OCI-M2 (cell line): ENCODE measurements around the gene KRTAP10-2.
"Not testable (repeated sequence)": the region's sequence is repeated elsewhere in the genome, so short reads cannot be mapped to it uniquely, and the experiment has no call there.

Experiments used
- DNase-seq: peaks from one replicate; lab custom pipeline; 2025; ENCODE audit not compliant: unreplicated experiment; lab: John Stamatoyannopoulos, UW

KRTAP10-2 gene

DNA sequence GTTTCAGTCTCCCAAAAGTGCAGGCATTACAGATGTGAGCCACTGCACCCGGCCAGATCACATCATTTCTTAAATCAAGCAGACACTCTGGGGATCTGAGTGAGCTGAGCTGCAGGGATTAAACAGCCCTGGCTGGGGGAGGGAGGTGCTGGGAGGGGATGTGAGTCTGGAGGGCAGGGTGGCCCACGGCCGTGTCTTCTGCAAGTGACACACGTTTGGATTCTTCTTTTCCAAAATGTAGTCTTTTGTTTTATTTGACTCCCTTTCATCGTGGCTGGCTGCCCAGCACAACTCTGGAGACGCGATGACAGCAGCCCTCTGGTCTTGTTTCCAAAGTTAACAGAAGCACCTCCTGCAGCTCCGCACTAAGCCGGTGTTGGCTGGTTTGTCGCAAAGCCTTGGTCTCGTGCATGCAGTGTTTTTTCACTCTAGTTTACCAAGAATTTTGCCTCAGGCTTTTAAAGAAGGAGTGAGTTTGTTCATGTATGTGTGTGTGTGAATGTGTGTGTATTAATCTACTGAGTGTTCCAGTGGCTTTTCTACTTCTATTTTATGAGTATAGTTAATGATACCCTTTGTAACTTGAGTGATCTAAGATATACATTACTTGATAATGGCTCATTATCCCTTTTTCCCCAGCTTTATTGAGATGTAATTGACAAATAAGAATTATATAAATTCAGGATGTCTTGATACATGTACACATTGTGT, 31.9 kb upstream of the KRTAP10-2 start:
- no peak for DNase-seq

DNA sequence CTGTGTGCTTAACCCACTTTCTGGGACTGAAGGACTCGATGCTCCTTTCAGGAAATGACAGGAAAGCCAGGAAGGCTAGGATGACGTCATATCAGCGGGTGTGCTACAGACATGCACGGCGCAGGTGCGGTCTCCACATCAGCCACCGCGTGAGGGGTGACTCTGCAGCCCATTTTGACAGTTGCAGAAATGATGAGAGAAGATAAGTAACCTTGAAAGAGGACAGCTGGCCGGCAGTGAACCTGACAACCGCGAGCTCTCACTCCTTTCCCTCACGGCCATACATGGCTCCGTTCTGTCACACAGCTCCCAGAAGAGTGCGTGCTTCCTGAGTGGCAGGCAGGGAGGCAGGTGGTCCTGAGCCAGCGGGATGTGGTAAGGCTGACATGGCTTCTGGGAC, 30.8 kb upstream of the KRTAP10-2 start:
- DNase-seq, result no peak

DNA sequence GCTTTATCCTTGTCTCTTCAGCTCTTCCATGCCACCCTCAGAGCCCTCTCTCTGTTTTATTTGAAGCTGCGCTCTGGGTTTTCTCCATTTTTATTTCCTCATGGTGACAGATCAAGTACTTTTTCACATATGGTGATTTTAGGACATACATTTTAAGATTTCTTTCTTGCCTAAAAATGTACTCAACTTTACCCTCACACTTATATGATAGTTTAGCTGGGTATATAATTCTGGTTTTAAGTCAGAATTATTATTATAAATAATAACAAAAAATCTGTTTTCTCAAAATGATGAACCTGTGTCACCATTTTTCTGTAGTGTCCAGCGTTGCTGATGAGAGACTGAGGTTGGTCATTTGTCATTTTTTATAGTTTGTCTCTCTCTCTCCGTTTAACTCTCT, 29.9 kb upstream of the KRTAP10-2 start:
- DNase-seq, result no peak

DNA sequence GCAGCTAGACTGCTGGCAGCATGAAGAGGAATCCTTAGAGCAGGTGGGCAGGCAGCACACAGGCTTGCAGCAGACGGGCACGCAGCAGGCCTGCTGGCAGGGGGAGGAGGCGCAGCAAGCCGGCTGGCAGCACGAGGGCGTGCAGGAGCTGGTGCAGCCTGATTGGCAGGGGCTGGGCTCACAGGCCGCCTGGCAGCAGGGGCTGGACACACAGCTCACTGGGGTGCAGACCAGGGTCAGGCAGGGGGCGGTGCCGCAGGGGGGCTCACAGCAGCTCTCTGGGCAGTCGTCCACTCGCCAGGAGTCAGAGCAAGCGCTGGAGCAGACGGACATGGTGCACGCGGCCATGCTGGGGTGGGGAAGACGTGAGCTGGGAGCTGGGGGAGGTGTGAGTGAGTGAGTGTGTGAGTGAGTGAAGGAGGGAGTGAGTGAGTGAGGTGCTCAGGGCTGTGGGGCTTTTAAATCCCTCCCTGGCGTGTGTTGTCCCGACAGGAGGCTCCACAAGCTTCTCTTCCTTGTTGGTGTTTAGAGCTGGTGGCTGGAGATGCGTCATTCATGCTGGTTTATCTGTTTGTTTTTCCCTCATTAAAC, 29.0 kb upstream of the KRTAP10-2 start, which contains the start of gene KRTAP10-5:
Gene KRTAP10-5, minus strand, starts transcription at position 374 of the 591 bp plus-strand sequence. Its CDS starts 26 bp downstream, at position 348.
- DNase-seq, result not testable (repeated sequence)

DNA sequence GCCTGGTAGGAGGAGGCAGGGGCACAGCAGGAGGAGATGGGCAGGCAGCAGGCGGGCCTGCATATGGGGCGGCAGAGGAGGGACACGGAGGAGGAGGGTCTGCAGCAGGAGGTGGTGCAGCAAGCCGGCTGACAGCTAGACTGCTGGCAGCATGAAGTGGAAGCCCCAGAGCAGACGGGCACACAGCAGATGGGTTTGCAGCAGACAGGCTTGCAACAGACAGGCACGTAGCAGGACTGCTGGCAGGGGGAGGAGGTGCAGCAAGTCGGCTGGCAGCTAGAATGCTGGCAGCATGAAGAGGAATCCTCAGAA, 28.5 kb upstream of the KRTAP10-2 start:
- no peak for DNase-seq

DNA sequence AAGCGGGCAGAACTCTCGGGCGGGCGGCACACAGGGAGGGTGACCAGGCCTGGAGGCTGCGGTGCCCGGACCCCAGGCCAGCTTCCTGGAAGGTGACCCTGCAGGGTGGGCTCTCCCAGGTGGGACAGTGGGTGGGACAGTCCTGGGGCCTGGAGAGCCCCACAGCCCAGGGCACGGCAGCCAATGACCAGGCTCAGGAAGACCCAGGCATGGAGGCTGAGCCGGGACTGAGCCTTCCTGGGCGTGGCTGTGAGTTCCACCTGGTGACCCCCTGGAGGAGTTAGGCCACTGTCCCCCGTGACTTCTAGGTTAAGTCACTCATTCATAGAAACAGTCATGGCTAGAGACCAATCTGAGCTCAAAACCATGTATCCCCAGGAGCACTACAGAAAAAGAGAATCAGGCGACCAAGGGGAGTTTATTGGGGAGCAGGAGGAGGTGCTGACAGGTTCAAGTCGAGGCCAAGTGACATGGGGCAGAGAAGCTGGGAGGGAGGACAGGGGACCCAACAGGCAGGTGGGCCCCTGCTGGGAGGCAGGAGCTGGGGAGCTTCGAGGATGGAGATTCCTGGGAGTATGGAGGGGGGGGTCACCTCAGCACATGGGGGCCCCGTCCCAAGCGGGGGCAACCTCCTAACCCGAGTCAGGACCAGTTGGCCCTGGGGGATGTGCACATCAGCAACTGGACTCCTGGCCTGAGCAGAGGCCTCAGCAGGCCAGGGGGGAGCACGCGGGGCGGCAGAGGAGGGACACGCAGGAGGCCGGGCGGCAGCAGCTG, 27.9 kb upstream of the KRTAP10-2 start:
- no peak for DNase-seq

DNA sequence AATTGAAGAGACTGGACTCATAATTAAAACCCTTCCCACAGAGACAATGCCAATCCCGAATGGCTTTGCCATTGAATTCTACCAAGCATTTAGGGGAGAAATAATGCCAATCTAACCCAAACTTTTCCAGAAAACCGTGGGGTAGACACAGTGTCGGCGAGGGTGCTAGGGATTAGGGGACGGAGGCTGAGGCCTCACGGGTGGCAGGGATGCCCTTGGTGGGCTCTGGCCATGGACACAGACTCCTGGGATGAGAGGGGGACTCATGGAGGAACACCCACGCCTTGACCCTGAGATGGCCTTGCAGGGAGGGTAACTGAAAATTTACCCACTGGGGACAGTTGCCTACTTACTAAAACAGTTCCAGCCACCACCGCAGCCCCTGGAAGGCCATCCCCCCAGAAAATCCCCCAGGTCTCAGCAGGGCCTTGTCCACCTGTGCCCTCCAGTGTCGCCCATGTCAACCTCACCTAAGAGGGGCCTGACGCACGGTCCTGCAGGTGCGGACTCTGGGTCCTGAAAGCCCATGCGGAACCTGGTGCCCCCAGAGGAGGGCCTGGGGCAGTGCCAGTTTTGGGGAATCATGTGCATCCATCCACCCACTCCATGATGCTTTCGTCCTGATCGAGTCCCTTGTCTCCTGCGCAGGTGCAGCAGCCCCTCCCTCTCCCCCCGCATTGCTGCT, 27.2 kb upstream of the KRTAP10-2 start:
- no peak for DNase-seq

DNA sequence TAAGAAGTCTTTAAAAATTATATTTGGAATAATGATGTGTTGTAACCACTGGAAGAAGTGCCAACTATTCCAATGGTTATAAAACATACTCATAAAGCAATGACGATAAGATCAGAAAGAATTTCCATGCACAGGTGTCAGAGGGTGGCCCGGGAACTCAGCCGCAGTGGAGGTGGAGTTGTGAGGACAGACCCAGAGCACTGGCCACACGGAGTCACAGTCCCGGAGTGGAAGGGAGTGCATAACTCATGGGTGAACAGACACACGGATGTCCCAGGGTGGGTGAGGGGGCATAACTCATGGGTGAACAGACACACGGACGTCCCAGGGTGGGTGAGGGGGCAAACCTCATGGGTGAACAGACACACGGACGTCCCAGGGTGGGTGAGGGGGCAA, 24.7 kb upstream of the KRTAP10-2 start:
- no peak for DNase-seq

DNA sequence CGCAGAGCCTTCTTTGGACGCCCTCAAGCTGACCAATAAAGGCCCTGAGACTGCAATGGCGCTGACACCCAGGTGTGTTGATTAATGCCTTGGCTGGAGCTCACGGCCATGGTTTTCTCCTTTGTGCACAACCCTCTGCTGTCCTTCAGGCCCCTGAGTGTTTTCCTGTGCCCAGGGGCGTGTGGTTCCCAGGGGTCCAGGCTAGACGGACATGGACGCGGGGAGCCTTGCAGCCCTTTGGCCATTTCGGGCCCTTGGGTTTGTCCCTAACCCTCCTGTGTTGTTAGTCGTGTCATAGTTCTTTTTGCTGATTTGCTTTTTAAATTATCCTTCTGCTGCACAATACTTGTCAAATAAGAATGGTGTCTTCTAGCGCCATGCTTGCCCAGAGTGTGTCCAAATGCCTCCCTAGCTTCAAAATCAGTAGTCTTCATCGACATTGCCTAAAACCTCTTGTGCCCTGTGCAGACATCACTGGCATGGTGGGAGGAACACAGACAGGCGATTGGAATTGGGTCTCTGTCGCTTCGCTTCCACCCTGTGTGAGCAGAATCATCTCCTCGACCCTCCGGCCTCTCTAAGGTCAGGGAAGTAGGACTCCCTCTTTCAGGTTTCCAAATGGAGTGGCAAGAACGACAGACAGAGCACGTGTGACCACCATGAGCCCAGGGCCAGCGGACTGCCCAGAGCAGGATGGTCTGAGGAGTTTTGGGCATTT, 24.2 kb upstream of the KRTAP10-2 start:
- no peak for DNase-seq

DNA sequence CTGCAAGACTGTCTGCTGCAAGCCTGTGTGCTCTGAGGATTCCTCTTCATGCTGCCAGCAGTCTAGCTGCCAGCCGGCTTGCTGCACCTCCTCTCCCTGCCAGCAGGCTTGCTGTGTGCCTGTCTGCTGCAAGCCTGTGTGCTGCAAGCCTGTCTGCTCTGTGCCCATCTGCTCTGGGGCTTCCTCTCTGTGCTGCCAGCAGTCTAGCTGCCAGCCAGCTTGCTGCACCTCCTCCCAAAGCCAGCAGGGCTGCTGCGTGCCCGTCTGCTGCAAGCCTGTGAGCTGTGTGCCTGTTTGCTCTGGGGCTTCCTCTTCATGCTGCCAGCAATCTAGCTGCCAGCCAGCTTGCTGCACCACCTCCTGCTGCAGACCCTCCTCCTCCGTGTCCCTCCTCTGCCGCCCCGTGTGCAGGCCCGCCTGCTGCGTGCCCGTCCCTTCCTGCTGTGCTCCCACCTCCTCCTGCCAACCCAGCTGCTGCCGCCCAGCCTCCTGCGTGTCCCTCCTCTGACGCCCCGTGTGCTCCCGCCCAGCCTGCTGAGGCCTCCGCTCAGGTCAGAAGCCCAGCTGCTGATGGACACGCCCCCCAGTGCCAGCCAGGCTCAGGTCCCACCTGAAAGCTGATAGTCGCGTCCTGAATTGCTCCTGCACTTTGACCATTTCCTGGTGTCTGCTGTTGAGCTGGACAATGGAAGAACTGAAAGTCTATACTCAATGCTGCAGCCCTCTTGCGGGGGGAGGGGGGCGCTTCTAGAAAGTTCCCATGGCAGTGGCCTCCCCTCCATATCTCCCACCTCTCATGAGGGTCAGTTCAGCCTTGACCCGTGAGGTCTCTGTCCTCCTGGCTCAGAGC, 23.4 kb upstream of the KRTAP10-2 start:
- no peak for DNase-seq

DNA sequence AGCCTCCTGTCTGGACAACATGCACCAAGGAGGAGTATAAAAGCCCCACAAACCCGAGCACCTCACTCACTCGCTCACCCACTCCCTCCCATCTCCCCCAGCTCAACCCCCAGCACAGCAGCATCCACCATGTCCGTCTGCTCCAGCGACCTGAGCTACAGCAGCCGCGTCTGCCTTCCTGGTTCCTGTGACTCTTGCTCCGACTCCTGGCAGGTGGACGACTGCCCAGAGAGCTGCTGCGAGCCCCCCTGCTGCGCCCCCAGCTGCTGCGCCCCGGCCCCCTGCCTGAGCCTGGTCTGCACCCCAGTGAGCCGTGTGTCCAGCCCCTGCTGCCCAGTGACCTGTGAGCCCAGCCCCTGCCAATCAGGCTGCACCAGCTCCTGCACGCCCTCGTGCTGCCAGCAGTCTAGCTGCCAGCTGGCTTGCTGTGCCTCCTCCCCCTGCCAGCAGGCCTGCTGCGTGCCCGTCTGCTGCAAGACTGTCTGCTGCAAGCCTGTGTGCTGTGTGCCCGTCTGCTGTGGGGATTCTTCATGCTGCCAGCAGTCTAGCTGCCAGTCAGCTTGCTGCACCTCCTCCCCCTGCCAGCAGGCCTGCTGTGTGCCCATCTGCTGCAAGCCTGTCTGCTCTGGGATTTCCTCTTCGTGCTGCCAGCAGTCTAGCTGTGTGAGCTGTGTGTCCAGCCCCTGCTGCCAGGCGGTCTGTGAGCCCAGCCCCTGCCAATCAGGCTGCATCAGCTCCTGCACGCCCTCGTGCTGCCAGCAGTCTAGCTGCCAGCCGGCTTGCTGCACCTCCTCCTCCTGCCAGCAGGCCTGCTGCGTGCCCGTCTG, 22.5 kb upstream of the KRTAP10-2 start, which contains the start of gene KRTAP10-4:
Gene KRTAP10-4, plus strand, starts transcription at position 100 of the 827 bp plus-strand sequence. Its CDS starts 30 bp downstream, at position 130.
- DNase-seq, result not testable (repeated sequence)

DNA sequence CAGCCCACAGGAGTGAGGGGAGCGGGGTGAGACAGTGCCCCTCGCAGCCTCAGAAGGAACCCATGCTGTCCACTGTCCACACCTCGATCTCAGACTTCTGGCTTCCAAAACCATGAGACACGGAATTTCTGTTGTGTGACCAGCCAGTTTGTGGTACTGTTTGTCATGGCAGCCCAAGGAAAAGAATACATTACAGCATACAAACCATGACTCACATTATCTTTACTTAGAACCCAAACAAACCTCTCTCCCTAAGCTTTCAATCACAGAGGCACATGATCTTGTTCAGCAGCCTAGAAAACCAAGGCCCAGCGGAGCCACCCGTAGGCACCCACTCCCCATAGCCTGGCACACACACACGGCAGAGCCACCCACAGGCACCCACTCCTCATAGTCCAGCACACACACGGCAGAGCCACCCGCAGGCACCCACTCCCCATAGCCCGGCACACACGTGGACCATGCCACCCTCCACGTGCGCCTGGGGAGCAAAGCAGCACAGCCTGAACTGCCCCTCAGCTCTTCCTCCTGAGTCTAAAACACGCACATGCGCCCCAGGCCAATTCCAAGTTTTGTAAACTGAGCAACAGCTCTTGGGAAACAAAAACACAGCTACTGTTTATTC, 21.8 kb upstream of the KRTAP10-2 start:
- no peak for DNase-seq

DNA sequence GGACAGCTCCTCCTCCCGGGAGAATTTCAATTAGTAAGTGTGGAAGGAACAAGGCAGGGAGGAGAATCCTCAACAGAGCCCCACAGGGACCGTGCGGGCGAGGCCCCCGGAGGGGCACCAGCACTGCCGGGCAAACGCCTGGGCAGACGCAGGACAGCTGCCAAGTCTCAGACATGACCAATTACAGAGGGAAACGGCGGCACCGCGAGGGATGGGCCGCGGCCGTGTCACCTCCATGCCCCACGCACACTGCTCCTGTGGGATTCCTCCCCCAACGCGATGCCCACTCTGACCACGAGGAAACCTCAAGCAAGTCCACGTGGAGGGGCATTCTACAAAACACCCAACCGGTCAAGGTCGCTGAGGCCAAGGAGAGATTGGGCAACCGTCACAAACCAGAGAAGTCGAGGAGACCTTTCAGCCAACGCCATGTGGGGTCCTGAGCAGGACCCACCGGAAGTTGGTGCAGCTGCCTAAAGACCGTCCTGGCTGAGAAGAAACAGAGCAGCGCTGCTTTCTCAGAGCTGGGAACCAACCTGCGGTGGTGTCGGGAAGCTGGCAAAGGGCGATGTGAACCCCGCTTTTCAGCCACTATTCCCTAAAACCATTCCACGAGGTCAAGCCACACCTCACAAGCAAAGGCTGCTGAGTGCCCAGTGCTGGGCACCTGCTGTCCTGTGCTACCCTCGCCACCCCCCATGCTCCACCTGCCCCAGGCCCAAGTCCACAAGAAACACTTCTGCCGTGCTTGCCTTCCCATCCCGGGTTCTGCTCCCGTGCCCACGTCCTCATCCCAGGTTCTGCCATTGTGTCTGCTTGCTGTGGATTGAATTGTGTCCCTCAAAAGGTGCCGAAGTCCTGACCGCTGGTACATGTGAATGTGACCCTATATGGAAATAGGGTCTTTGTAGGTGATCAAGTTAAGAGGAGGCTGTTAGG, 20.8 kb upstream of the KRTAP10-2 start:
- DNase-seq, result no peak

DNA sequence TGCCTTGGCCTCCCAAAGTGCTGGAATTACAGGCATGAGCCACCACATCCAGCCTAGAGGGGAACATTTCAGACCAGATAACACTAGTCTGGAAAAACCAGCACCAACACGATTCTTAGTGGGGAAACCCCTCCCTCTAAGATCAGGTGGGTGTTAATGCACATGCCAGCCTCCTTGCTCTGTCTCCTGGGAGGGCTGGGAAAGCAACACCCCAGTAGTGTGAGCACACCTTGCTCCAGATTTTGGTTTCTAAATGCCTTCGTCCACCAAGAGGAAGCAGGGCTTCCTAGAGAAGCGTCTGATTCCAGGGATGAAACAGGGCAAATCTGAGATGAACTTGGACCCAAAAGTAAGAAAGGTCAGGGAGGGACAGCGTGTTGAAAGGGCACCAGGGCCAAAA, 20.0 kb upstream of the KRTAP10-2 start:
- no peak for DNase-seq

DNA sequence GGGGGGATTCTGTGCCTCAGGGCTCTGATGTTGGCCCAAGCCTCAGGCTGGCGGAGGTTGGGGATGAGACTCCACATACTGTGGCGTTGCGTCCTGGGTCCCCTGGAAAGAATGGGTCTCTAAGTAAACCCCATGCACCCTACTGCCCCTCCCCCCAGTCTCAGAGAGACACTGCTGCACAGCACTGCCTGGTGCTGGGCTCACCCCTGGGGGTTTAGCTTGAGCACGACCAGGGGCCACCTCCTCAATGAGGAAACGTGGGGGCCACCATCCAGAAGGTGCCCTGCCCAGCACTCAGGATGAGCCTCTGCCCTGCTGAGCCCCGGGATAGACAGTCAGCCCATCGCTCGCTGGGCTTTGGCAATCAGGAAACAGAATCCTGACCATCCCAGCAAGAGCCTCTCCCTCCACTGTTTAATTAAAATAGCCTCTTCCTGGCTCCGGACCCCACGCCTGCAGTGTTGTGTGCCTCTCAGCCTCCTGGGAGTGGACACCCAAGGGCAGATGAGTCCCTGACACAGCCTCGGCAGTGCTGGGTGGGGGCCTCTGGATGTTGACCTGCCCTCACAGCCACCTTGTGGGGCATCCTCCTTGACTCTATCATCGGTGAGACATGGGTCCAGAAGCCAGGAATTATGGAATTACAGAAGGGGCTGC, 18.7 kb upstream of the KRTAP10-2 start:
- DNase-seq, result no peak

DNA sequence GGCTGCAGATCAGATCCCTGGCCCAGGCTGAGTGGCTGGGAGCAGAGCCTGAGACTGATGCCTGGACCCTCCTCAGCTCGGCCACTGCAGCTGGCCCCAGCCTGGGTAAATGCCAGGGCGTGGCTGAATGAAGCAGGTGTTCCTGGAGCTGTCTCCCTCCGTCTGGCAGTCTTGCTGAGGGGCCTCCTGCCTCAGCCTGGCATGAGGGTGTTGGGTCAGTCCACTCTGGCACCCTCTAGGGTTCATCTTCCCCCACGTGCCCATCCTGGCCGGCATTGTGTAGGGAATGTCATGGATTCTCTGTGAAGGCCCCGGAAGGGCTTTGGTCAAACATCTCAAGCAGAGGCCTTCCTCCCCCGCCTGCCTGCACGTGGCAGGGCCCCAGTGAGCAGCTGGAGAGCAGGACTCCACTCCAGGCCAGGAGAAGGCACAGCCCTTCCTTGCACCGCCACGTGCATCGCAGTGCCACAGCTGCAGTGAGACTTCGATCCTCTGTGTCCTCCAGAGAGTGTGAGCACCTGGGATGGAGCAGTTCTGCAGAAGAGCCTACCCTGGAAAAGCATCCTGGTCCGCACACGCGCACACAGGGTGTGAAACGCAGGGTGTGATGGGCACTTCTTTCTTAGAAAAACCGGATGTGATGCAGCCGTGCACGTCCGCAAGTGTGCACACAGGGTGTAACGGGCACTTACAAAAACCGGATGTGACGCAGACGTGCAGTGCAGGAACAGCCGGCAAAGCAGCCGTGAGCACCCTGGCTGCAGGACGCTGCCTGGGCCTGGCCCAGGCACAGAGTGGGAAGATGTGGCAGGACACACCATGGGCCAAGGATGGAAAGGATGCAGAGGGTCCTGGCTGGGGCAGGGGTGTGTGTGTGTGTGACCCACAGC, 17.6 kb upstream of the KRTAP10-2 start:
- no peak for DNase-seq
